H1 (cell line): Measurements from ENCODE around the gene MACROD2. TPM values are rescaled to one million over a fixed set of nuclear protein-coding genes. Genes with fewer than 3 reads are reported as not detected.

Experiments
- CTCF ChIA-PET: fragments of 300-600 bp; sonication (Branson Sonifier 250); formaldehyde crosslinking; loops from one replicate; lab custom pipeline; 2021; ENCODE audit not compliant: partially characterized antibody; lab: Charles Lee
- POLR2A ChIA-PET: fragments of 300-600 bp; sonication (Branson Sonifier 250); formaldehyde crosslinking; loops from one replicate; lab custom pipeline; 2021; ENCODE audit warnings: inconsistent platforms; ENCODE audit not compliant: partially characterized antibody; lab: Charles Lee
- DNase-seq, 2 experiments: peaks; one replicate each; pipeline versions ENCODE4 v3.0.0 to v3.0.0-alpha.2; 2010 to 2022; ENCODE audit warnings: low spot score in 2 of 2, low read depth in 1 of 2, mixed read lengths in 1 of 2
- FAIRE-seq: peaks from 2 replicates; lab custom pipeline; 2011; peaks lifted over from hg19 to GRCh38; lab: Jason Lieb, UNC
- H2AFZ ChIP-seq: 2 replicates; pipeline ENCODE4 v1.8.1; 2012; ENCODE audit warnings: low read length, inconsistent platforms
- H2AK5ac ChIP-seq: 2 replicates; pipeline ENCODE4 v1.6.1; 2013; ENCODE audit warnings: low read depth, low read length
- H2BK120ac ChIP-seq: replicated peaks from 2 replicates; pipeline ENCODE3; 2013; ENCODE audit warnings: low read depth, low read length, inconsistent platforms
- H2BK12ac ChIP-seq: 2 replicates; pipeline ENCODE4 v1.6.1; 2013; ENCODE audit warnings: low read depth, low read length
- H2BK15ac ChIP-seq: 2 replicates; pipeline ENCODE4 v1.6.1; 2013; ENCODE audit warnings: low read length
- H2BK20ac ChIP-seq: 2 replicates; pipeline ENCODE4 v1.6.1; 2013; ENCODE audit warnings: low read length
- H2BK5ac ChIP-seq: 2 replicates; pipeline ENCODE4 v1.6.1; 2013; ENCODE audit warnings: low read depth, low read length
- H3K14ac ChIP-seq: 2 replicates; pipeline ENCODE4 v1.6.1; 2013; ENCODE audit warnings: inconsistent platforms; ENCODE audit not compliant: insufficient read length
- H3K18ac ChIP-seq: 2 replicates; pipeline ENCODE4 v1.6.1; 2013; ENCODE audit warnings: low read length; ENCODE audit errors: extremely low read depth
- H3K23ac ChIP-seq: 2 replicates; pipeline ENCODE4 v1.6.1; 2013; ENCODE audit warnings: inconsistent platforms; ENCODE audit not compliant: insufficient read length
- H3K23me2 ChIP-seq: 2 replicates; pipeline ENCODE4 v1.6.1; 2013; ENCODE audit warnings: low read depth, low read length
- H3K27ac ChIP-seq: 2 replicates; pipeline ENCODE4 v1.6.1; 2011; ENCODE audit warnings: low read depth, low read length, inconsistent platforms
- H3K27me3 ChIP-seq, 4 experiments: replicated peaks in 1 of 4; 1 replicate in 1 of 4; 2 replicates in 3 of 4; pipeline versions ENCODE4 v1.6.1 to v1.8.1; 2011 to 2013; ENCODE audit warnings: low read length in 3 of 4, mild to moderate bottlenecking in 3 of 4, inconsistent platforms in 2 of 4, mixed read lengths in 2 of 4, moderate library complexity in 1 of 4; ENCODE audit not compliant: control insufficient read depth in 3 of 4, insufficient read depth in 3 of 4; ENCODE audit errors: extremely low read depth in 1 of 4
- H3K36me3 ChIP-seq, 4 experiments: 2 replicates each; pipeline versions ENCODE4 v1.6.1 to v1.8.1; 2011 to 2013; ENCODE audit warnings: mild to moderate bottlenecking in 4 of 4, low read length in 3 of 4, moderate library complexity in 2 of 4, control low read depth in 1 of 4, inconsistent platforms in 1 of 4; ENCODE audit not compliant: insufficient read depth in 4 of 4, control insufficient read depth in 2 of 4
- H3K4ac ChIP-seq: replicated peaks from 2 replicates; pipeline ENCODE3; 2013; ENCODE audit warnings: low read length, low read depth, mixed read lengths, inconsistent platforms; ENCODE audit not compliant: insufficient read length
- H3K4me1 ChIP-seq, 4 experiments: replicated peaks in 1 of 4; 1 replicate in 1 of 4; 2 replicates in 3 of 4; pipeline versions ENCODE4 v1.6.1 to v1.8.1; 2011 to 2013; ENCODE audit warnings: low read length in 3 of 4, inconsistent platforms in 2 of 4, mixed read lengths in 1 of 4; ENCODE audit not compliant: insufficient read depth in 4 of 4, control insufficient read depth in 3 of 4
- H3K4me2 ChIP-seq, 2 experiments: 2 replicates each; pipeline versions ENCODE4 v1.6.1 to v1.8.1; 2011 to 2013; ENCODE audit warnings: low read depth in 2 of 2, low read length in 2 of 2, control low read depth in 1 of 2, inconsistent platforms in 1 of 2, mild to moderate bottlenecking in 1 of 2; ENCODE audit not compliant: insufficient read depth in 1 of 2
- H3K4me3 ChIP-seq, 4 experiments: fragments of 200-600, 300-600 bp in 1 of 4; sonication (generic), shearing (Covaris generic), sonication (Bioruptor Twin) in 1 of 4; 2 replicates each; pipeline versions ENCODE4 v1.5.1 to v1.8.1; 2011 to 2016; ENCODE audit warnings: low read length in 4 of 4, low read depth in 3 of 4, control low read depth in 2 of 4, inconsistent platforms in 2 of 4, mild to moderate bottlenecking in 2 of 4, mixed read lengths in 1 of 4, moderate library complexity in 1 of 4; ENCODE audit not compliant: insufficient read depth in 2 of 4; ENCODE audit errors: extremely low read depth in 1 of 4
- H3K56ac ChIP-seq: replicated peaks from 2 replicates; pipeline ENCODE3; 2013; ENCODE audit warnings: low read depth, mild to moderate bottlenecking, mixed read lengths, low read length, inconsistent platforms; ENCODE audit not compliant: insufficient read length
- H3K79me1 ChIP-seq: 2 replicates; pipeline ENCODE4 v1.6.1; 2013; ENCODE audit warnings: low read depth, low read length, control low read depth
- H3K79me2 ChIP-seq, 2 experiments: 2 replicates each; pipeline versions ENCODE4 v1.6.1 to v1.8.1; 2012 to 2013; ENCODE audit warnings: low read length in 2 of 2, mild to moderate bottlenecking in 2 of 2, inconsistent platforms in 1 of 2; ENCODE audit not compliant: insufficient read depth in 2 of 2, control insufficient read depth in 1 of 2
- H3K9ac ChIP-seq, 4 experiments: replicated peaks in 1 of 4; 1 replicate in 1 of 4; 2 replicates in 3 of 4; pipeline versions ENCODE4 v1.6.1 to v1.8.1; 2011 to 2013; ENCODE audit warnings: low read depth in 3 of 4, low read length in 3 of 4, control low read depth in 2 of 4, mild to moderate bottlenecking in 2 of 4, moderate library complexity in 2 of 4, inconsistent platforms in 1 of 4; ENCODE audit errors: extremely low read depth in 1 of 4
- H3K9me3 ChIP-seq, 2 experiments: 2 replicates each; pipeline versions ENCODE4 v1.6.1 to v1.8.1; 2012 to 2013; ENCODE audit warnings: mild to moderate bottlenecking in 2 of 2, moderate library complexity in 2 of 2, control low read depth in 1 of 2, inconsistent platforms in 1 of 2, low read depth in 1 of 2, low read length in 1 of 2, mixed read lengths in 1 of 2; ENCODE audit not compliant: insufficient read depth in 2 of 2
- H4K20me1 ChIP-seq, 2 experiments: replicated peaks in 1 of 2; 2 replicates each; pipeline versions ENCODE3 to v1.8.1; 2011 to 2013; ENCODE audit warnings: inconsistent platforms in 2 of 2, low read length in 2 of 2, mild to moderate bottlenecking in 1 of 2; ENCODE audit not compliant: insufficient read depth in 2 of 2, control insufficient read depth in 1 of 2
- H4K5ac ChIP-seq: 2 replicates; pipeline ENCODE4 v1.6.1; 2013; ENCODE audit warnings: low read length, low read depth, mixed read lengths, inconsistent platforms; ENCODE audit not compliant: insufficient read length
- H4K8ac ChIP-seq: 2 replicates; pipeline ENCODE4 v1.8.0; 2013; ENCODE audit warnings: mild to moderate bottlenecking, moderate library complexity, low read length, inconsistent platforms; ENCODE audit not compliant: insufficient read depth; ENCODE audit errors: extremely low read depth
- H4K91ac ChIP-seq: replicated peaks from 2 replicates; pipeline ENCODE3; 2013; ENCODE audit warnings: low read length, mixed read lengths, inconsistent platforms; ENCODE audit not compliant: insufficient read length
- ASH2L ChIP-seq: fragments of 200-600, 300-600 bp; sonication (generic); IDR thresholded peaks from one replicate; pipeline ENCODE4 v1.7.1; 2017; ENCODE audit warnings: low read length
- BACH1 ChIP-seq: IDR thresholded peaks from 2 replicates; pipeline ENCODE4 v1.6.1; 2012; ENCODE audit warnings: low read length, improper control_type of control experiment
- CREB1 ChIP-seq: IDR thresholded peaks from 2 replicates; pipeline ENCODE4 v1.6.1; 2012; ENCODE audit warnings: inconsistent platforms
- CTBP2 ChIP-seq: IDR thresholded peaks from 2 replicates; pipeline ENCODE4 v1.7.0; 2011; ENCODE audit warnings: borderline replicate concordance, mild to moderate bottlenecking, moderate library complexity, mixed read lengths, low read length; ENCODE audit not compliant: insufficient read depth, insufficient read length
- KDM1A ChIP-seq: fragments of 200-600, 300-600 bp; sonication (generic); IDR thresholded peaks from 2 replicates; pipeline ENCODE4 v1.7.1; 2016; ENCODE audit warnings: mild to moderate bottlenecking, low read length, borderline replicate concordance
- MAFK ChIP-seq: IDR thresholded peaks from 2 replicates; pipeline ENCODE4 v1.6.1; 2012; ENCODE audit warnings: low read depth, mild to moderate bottlenecking, improper control_type of control experiment, low read length
- MAX ChIP-seq: IDR thresholded peaks from 2 replicates; pipeline ENCODE4 v1.6.1; 2012; ENCODE audit warnings: inconsistent platforms
- RFX5 ChIP-seq: IDR thresholded peaks from 2 replicates; pipeline ENCODE4 v1.6.1; 2011; ENCODE audit warnings: low read depth, low read length, improper control_type of control experiment, borderline replicate concordance
- SAP30 ChIP-seq: fragments of 300-600 bp; sonication (generic); IDR thresholded peaks from 2 replicates; pipeline ENCODE4 v1.7.1; 2012; ENCODE audit warnings: low read length, moderate library complexity, mild to moderate bottlenecking, inconsistent platforms; ENCODE audit not compliant: insufficient read depth, insufficient replicate concordance
- SP4 ChIP-seq: IDR thresholded peaks from 2 replicates; pipeline ENCODE4 v1.6.1; 2012; ENCODE audit warnings: low read length, inconsistent platforms
- YY1 ChIP-seq: IDR thresholded peaks from 2 replicates; pipeline ENCODE4 v1.6.1; 2011; ENCODE audit warnings: low read depth, mild to moderate bottlenecking, low read length
- WGBS, 2 experiments: shearing (Covaris generic) in 1 of 2; methylation state at CpG; one replicate each; pipeline versions ENCODE4 v1.1.6 to v1.1.7; 2013 to 2015; ENCODE audit warnings: low lambda C conversion rate in 2 of 2, mixed read lengths in 2 of 2, inconsistent platforms in 1 of 2, low coverage in 1 of 2, missing lambda C conversion rate in 1 of 2; ENCODE audit not compliant: insufficient replicate concordance in 2 of 2, insufficient coverage in 1 of 2, insufficient read length in 1 of 2; ENCODE audit errors: extremely low coverage in 1 of 2, missing lambda C conversion rate in 1 of 2; 5-methylcytosine and 5-hydroxymethylcytosine counted together
- polyA plus RNA-seq, 7 experiments: library from polyadenylated mRNA; depleted of rRNA in 3 of 7; stranded (reverse) in 5 of 7; unstranded in 2 of 7; fragments of >200 nt in 5 of 7; fragments of 200-250 nt in 2 of 7; gene quantifications; 1 replicate in 5 of 7; 2 replicates in 1 of 7; 4 replicates in 1 of 7; pipeline versions ENCODE4 v1.2.1 to v1.2.3, GENCODE V29; 2011 to 2013; ENCODE audit warnings: missing spikeins in 2 of 7, mixed read lengths in 2 of 7
- total RNA-seq: library from RNA; stranded (reverse); fragmentation: NEBNext Ultra II Directional; extraction: Animal tissue kit (Norgen Biotek cat#: 25700); gene quantifications from 2 replicates; pipeline ENCODE4 v1.2.1, GENCODE V29; 2021
- TF ChIP-seq, protein P1 (sequence below), 3 experiments: IDR thresholded peaks; 1 replicate in 2 of 3; 2 replicates in 1 of 3; pipeline versions ENCODE4 v1.5.1 to v1.6.1; 2011; ENCODE audit warnings: low read length in 3 of 3, mild to moderate bottlenecking in 3 of 3, inconsistent platforms in 2 of 3, low read depth in 1 of 3, moderate library complexity in 1 of 3; ENCODE audit not compliant: insufficient read depth in 1 of 3; ENCODE audit errors: control extremely low read depth in 1 of 3

Gene MACROD2
- total and polyA plus RNA-seq, 2 of the 8 experiments (the other 6 are each of a cell fraction or from before 2014, with no cell fraction given), result 0.70 to 3.9 TPM

- CTCF ChIA-PET, result interaction anchor here (0.6 to 0.9 kb wide), 2 partner anchors 213 to 382 kb away, joined by 3 to 4 read pairs; no protein-coding TSS in a partner anchor
- H4K5ac ChIP-seq, result no peak overlapping the region
- H3K4ac ChIP-seq, result no peak overlapping the region
- no peaks in the 10 kb centered on the region for H3K79me1 ChIP-seq
- H3K36me3 ChIP-seq, result no peaks in the 10 kb centered on the region
- no peak overlapping the region for H2BK15ac ChIP-seq
- no peak overlapping the region for H2BK20ac ChIP-seq
- no peak overlapping the region for H3K56ac ChIP-seq
- H3K4me3 ChIP-seq, result no peak overlapping the region
- H4K20me1 ChIP-seq, result no peaks in the 10 kb centered on the region
- no peak for DNase-seq
- no peak for FAIRE-seq
- H3K9me3 ChIP-seq, result no peaks in the 10 kb centered on the region
- POLR2A ChIA-PET, result no interaction called here
- H4K91ac ChIP-seq, result no peak overlapping the region
- TF ChIP-seq SAP30, result no peak
- TF ChIP-seq MAFK, result no peak
- TF ChIP-seq BACH1, result no peak
- TF ChIP-seq CREB1, result no peak
- no peak for TF ChIP-seq RFX5
- TF ChIP-seq, protein P1, sequence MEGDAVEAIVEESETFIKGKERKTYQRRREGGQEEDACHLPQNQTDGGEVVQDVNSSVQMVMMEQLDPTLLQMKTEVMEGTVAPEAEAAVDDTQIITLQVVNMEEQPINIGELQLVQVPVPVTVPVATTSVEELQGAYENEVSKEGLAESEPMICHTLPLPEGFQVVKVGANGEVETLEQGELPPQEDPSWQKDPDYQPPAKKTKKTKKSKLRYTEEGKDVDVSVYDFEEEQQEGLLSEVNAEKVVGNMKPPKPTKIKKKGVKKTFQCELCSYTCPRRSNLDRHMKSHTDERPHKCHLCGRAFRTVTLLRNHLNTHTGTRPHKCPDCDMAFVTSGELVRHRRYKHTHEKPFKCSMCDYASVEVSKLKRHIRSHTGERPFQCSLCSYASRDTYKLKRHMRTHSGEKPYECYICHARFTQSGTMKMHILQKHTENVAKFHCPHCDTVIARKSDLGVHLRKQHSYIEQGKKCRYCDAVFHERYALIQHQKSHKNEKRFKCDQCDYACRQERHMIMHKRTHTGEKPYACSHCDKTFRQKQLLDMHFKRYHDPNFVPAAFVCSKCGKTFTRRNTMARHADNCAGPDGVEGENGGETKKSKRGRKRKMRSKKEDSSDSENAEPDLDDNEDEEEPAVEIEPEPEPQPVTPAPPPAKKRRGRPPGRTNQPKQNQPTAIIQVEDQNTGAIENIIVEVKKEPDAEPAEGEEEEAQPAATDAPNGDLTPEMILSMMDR (IDR thresholded peaks at IDR 0.05; ENCODE audit: control extremely low read depth in 1 of 3, insufficient read depth in 1 of 3, low read depth in 1 of 3, low read length in 3 of 3), result no peak
- no peak for TF ChIP-seq SP4
- TF ChIP-seq CTBP2, result no peak
- TF ChIP-seq ASH2L, result no peak
- no peak for TF ChIP-seq KDM1A
- no peak for TF ChIP-seq MAX
- TF ChIP-seq YY1, result no peak
- H3K14ac ChIP-seq, result no peak overlapping the region
- no peaks in the 10 kb centered on the region for H3K4me1 ChIP-seq
- H2AK5ac ChIP-seq, result no peak overlapping the region
- H2BK12ac ChIP-seq, result no peak overlapping the region
- H3K27ac ChIP-seq, result no peak overlapping the region
- H2BK5ac ChIP-seq, result no peak overlapping the region
- H3K79me2 ChIP-seq, result no peaks in the 10 kb centered on the region
- H3K23me2 ChIP-seq, result no peaks in the 10 kb centered on the region
- H3K4me2 ChIP-seq, result no peak overlapping the region
- H2AFZ ChIP-seq, result no peak overlapping the region
- H3K23ac ChIP-seq, result no peak overlapping the region
- WGBS, 2 experiments, result 100% methylated on average over 1 of the region's 1 CpG; no CpG with 5 or more reads in 1 of the 2 experiments
- no peaks in the 10 kb centered on the region for H3K27me3 ChIP-seq
- no peak overlapping the region for H4K8ac ChIP-seq
- no peak overlapping the region for H3K18ac ChIP-seq
- H3K9ac ChIP-seq, result no peak overlapping the region
- no peak overlapping the region for H2BK120ac ChIP-seq
Measured at GRCh38 chr20:14033310-14033709, 38.0 kb downstream of the MACROD2 start.
